ENCODE measurements around the gene MCTP1. TPM values are rescaled to one million over a fixed set of nuclear protein-coding genes. Genes with fewer than 3 reads are reported as not detected.

MCTP1 gene
- total RNA-seq, 1 experiment from 2014 or later: 0.44 TPM

DNA sequence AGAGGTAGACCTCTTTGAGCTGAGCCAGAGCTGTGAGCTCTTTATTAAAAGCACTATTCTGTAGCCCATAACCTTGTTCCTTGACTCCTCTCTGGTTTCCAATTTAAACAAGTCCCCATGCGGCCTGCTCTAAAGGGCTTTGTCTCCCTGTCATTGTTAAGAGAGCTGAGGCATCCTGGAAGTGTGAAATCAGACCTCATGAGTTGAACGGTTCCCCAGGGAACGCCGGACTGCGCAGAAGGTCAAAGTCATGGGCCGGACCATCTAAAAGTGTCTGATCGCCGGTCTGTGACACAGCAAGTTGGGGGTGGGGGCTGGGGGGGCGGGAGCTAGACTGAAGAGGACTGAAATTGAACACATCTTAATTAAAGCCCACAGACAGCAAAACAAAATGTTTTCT is 400.6 kb downstream of the MCTP1 start:
- POLR2A ChIA-PET: no interaction called here
- ATAC-seq (no peak), DNase-seq (ENCODE audit: low read depth, low spot score) (no peak)

GRCh38 chr5:94872526-94872925 is 412.4 kb downstream of the MCTP1 start:
- H3K79me2 ChIP-seq (ENCODE audit: insufficient read depth, low read length): no peaks in the 10 kb centered on the region
- H3K4me2 ChIP-seq (ENCODE audit: low read length): no peak overlapping the region
- ChIA-PET RAD21 (ENCODE audit: low non-redundant PET in 1 of 2, low total read pairs in 2 of 2, uncharacterized antibody in 2 of 2, unreplicated experiment in 2 of 2) (no interaction called here), CTCF (interaction anchor here (1.2 kb wide), 1 partner anchor 35 kb away, joined by 3 read pairs; no protein-coding TSS in a partner anchor), POLR2A (no interaction called here)
- no peaks in the 10 kb centered on the region for H3K36me3 ChIP-seq (ENCODE audit: control insufficient read depth in 1 of 2, insufficient read depth in 2 of 2, low read length in 2 of 2)
- DNase-seq (ENCODE audit: low read depth, low spot score) (no peak), ATAC-seq (no peak)
- intact Hi-C loops (cut with micrococcal nuclease): no loop called here
- H3K27me3 ChIP-seq (ENCODE audit: insufficient read depth, low read length): no peaks in the 10 kb centered on the region
- H3K9me2 ChIP-seq (ENCODE audit: insufficient read depth): no peaks in the 10 kb centered on the region
- H3K4me1 ChIP-seq (ENCODE audit: control insufficient read depth in 1 of 2, insufficient read depth in 2 of 2, low read length in 2 of 2): no peaks in the 10 kb centered on the region
- no peaks in the 10 kb centered on the region for H4K20me1 ChIP-seq (ENCODE audit: insufficient read depth)
- H3K4me3 ChIP-seq (replicated peaks in 1 of 2; ENCODE audit: low read depth in 1 of 2, low read length in 2 of 2): no peak overlapping the region
- no peak overlapping the region for H2AFZ ChIP-seq (ENCODE audit: low read depth, low read length, poor library complexity, severe bottlenecking)
- TF ChIP-seq, protein P1, sequence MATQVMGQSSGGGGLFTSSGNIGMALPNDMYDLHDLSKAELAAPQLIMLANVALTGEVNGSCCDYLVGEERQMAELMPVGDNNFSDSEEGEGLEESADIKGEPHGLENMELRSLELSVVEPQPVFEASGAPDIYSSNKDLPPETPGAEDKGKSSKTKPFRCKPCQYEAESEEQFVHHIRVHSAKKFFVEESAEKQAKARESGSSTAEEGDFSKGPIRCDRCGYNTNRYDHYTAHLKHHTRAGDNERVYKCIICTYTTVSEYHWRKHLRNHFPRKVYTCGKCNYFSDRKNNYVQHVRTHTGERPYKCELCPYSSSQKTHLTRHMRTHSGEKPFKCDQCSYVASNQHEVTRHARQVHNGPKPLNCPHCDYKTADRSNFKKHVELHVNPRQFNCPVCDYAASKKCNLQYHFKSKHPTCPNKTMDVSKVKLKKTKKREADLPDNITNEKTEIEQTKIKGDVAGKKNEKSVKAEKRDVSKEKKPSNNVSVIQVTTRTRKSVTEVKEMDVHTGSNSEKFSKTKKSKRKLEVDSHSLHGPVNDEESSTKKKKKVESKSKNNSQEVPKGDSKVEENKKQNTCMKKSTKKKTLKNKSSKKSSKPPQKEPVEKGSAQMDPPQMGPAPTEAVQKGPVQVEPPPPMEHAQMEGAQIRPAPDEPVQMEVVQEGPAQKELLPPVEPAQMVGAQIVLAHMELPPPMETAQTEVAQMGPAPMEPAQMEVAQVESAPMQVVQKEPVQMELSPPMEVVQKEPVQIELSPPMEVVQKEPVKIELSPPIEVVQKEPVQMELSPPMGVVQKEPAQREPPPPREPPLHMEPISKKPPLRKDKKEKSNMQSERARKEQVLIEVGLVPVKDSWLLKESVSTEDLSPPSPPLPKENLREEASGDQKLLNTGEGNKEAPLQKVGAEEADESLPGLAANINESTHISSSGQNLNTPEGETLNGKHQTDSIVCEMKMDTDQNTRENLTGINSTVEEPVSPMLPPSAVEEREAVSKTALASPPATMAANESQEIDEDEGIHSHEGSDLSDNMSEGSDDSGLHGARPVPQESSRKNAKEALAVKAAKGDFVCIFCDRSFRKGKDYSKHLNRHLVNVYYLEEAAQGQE (IDR thresholded peaks at IDR 0.05; ENCODE audit: low read depth): no peak
- TF ChIP-seq FOSL1 (IDR thresholded peaks at IDR 0.05; ENCODE audit: low read depth) (no peak), POLR2A (IDR thresholded peaks at IDR 0.05; ENCODE audit: borderline replicate concordance, extremely low read depth, insufficient read depth, insufficient read length) (no peak), EZH2phosphoT487 (IDR thresholded peaks at IDR 0.05; ENCODE audit: borderline replicate concordance) (no peak), EGR1 (IDR thresholded peaks at IDR 0.05; ENCODE audit: low read depth) (no peak), SP1 (IDR thresholded peaks at IDR 0.05; ENCODE audit: low read depth) (no peak), CEBPB (IDR thresholded peaks at IDR 0.05; ENCODE audit: low read depth) (no peak), ZBTB33 (IDR thresholded peaks at IDR 0.05; ENCODE audit: extremely low read depth, insufficient replicate concordance, low read length) (no peak), ELF1 (IDR thresholded peaks at IDR 0.05; ENCODE audit: borderline replicate concordance, low read depth) (no peak)
- TF ChIP-seq, protein P2, sequence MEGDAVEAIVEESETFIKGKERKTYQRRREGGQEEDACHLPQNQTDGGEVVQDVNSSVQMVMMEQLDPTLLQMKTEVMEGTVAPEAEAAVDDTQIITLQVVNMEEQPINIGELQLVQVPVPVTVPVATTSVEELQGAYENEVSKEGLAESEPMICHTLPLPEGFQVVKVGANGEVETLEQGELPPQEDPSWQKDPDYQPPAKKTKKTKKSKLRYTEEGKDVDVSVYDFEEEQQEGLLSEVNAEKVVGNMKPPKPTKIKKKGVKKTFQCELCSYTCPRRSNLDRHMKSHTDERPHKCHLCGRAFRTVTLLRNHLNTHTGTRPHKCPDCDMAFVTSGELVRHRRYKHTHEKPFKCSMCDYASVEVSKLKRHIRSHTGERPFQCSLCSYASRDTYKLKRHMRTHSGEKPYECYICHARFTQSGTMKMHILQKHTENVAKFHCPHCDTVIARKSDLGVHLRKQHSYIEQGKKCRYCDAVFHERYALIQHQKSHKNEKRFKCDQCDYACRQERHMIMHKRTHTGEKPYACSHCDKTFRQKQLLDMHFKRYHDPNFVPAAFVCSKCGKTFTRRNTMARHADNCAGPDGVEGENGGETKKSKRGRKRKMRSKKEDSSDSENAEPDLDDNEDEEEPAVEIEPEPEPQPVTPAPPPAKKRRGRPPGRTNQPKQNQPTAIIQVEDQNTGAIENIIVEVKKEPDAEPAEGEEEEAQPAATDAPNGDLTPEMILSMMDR (IDR thresholded peaks at IDR 0.05 in 2 of 3, conservative IDR thresholded peaks at IDR 0.05 in 1 of 3; ENCODE audit: borderline replicate concordance in 1 of 3, insufficient read depth in 1 of 3, low read depth in 2 of 3, low read length in 2 of 3): no peak
- H3K9me3 ChIP-seq (ENCODE audit: control insufficient read depth in 1 of 2, insufficient read depth in 1 of 2, low read depth in 1 of 2, low read length in 2 of 2): no peaks in the 10 kb centered on the region
- BruUV-seq (replicated peaks): no TSS peak
- no peak overlapping the region for H3K9ac ChIP-seq (ENCODE audit: low read length)
- H3K27ac ChIP-seq (ENCODE audit: low read depth, low read length): no peak overlapping the region

More for the DNA sequence above, 400.6 kb downstream of the MCTP1 start:
- Histone ChIP-seq H2AFZ (ENCODE audit: low read depth, low read length, poor library complexity, severe bottlenecking) (no peak overlapping the region), H3K9ac (ENCODE audit: low read length) (no peak overlapping the region), H3K36me3 (ENCODE audit: control insufficient read depth in 1 of 2, insufficient read depth in 2 of 2, low read length in 2 of 2) (no peaks in the 10 kb centered on the region), H3K4me1 (ENCODE audit: control insufficient read depth in 1 of 2, insufficient read depth in 2 of 2, low read length in 2 of 2) (no peaks in the 10 kb centered on the region), H3K27ac (ENCODE audit: low read depth, low read length) (no peak overlapping the region), H3K9me3 (ENCODE audit: control insufficient read depth in 1 of 2, insufficient read depth in 1 of 2, low read depth in 1 of 2, low read length in 2 of 2) (no peaks in the 10 kb centered on the region), H3K79me2 (ENCODE audit: insufficient read depth, low read length) (no peaks in the 10 kb centered on the region), H3K9me2 (ENCODE audit: insufficient read depth) (no peaks in the 10 kb centered on the region), H3K4me2 (ENCODE audit: low read length) (no peak overlapping the region), H3K27me3 (ENCODE audit: insufficient read depth, low read length) (no peaks in the 10 kb centered on the region), H3K4me3 (replicated peaks in 1 of 2; ENCODE audit: low read depth in 1 of 2, low read length in 2 of 2) (no peak overlapping the region), H4K20me1 (ENCODE audit: insufficient read depth) (no peaks in the 10 kb centered on the region)
- intact Hi-C loops (cut with micrococcal nuclease): no loop called here
- no TSS peak for BruUV-seq (replicated peaks)
- ChIA-PET CTCF (interaction anchor here (1.1 kb wide), 1 partner anchor 9 kb away, joined by 3 read pairs; no protein-coding TSS in a partner anchor), RAD21 (ENCODE audit: low non-redundant PET in 1 of 2, low total read pairs in 2 of 2, uncharacterized antibody in 2 of 2, unreplicated experiment in 2 of 2) (no interaction called here)
- TF ChIP-seq SIN3A (IDR thresholded peaks at IDR 0.05; ENCODE audit: low read depth): no peak

Data from HCT116 (cell line).